Activated B cell treated with CpG ODN at 0.5 μM for 24 hours (primary cell): Measurements from ENCODE around the gene APBB1IP. TPM values are rescaled to one million over a fixed set of nuclear protein-coding genes. Genes with fewer than 3 reads are reported as not detected.
"Not testable (repeated sequence)": the region's sequence is repeated elsewhere in the genome, so short reads cannot be mapped to it uniquely, and the experiment has no call there.

Experiments used
- ATAC-seq: fragments of 200-7000 bp; cut with Tn5 transposase; one replicate; pipeline ENCODE4 v1.10.0; 2021; ENCODE audit warnings: low read depth, mild to moderate bottlenecking, moderate library complexity
- CTCF ChIA-PET: fragments of 350-600 bp; sonication (Branson Sonifier 250); formaldehyde crosslinking; loops from one replicate; lab custom pipeline; 2021; ENCODE audit warnings: antibody characterized with exemption; lab: Charles Lee
- POLR2A ChIA-PET: fragments of 350-600 bp; sonication (Branson Sonifier 250); formaldehyde crosslinking; loops from one replicate; lab custom pipeline; 2021; ENCODE audit warnings: antibody characterized with exemption; lab: Charles Lee
- DNase-seq: peaks from one replicate; pipeline ENCODE4 v3.0.0; 2022
- H3K27ac Mint-ChIP-seq: one replicate; pipeline ENCODE4 v1.8.0; 2020; ENCODE audit warnings: mixed read lengths
- H3K27me3 Mint-ChIP-seq: one replicate; pipeline ENCODE4 v1.8.0; 2021; ENCODE audit warnings: mixed read lengths
- H3K36me3 Mint-ChIP-seq: one replicate; pipeline ENCODE4 v1.8.0; 2021; ENCODE audit warnings: low read depth, mixed read lengths
- H3K4me1 Mint-ChIP-seq: one replicate; pipeline ENCODE4 v1.8.0; 2021; ENCODE audit warnings: mixed read lengths
- H3K4me3 Mint-ChIP-seq: one replicate; pipeline ENCODE4 v1.8.0; 2020; ENCODE audit warnings: mild to moderate bottlenecking, mixed read lengths
- H3K9me3 Mint-ChIP-seq: one replicate; pipeline ENCODE4 v1.8.0; 2020; ENCODE audit warnings: mixed read lengths
- CTCF ChIP-seq: fragments of 200-600 bp; IDR thresholded peaks from one replicate; pipeline ENCODE4 v1.8.0; 2022; ENCODE audit warnings: antibody characterized with exemption, mild to moderate bottlenecking
- intact Hi-C: fragments of 100-400 bp; cut with micrococcal nuclease; formaldehyde crosslinking; loops from one replicate; pipeline ENCODE4 v1.15.1; 2024
- total RNA-seq: library from RNA; stranded (reverse); gene quantifications from 2 replicates; pipeline ENCODE4 v1.2.3, GENCODE V29; 2022

The APBB1IP gene
- total RNA-seq, 1 donor from 2014 or later, result 85.5 TPM

- DNase-seq (no peak), ATAC-seq (no peak)
- ChIA-PET CTCF (no interaction called here), POLR2A (no interaction called here)
- TF ChIP-seq CTCF, result no peak
- intact Hi-C loops, result no loop called here
- Mint-ChIP-seq H3K27me3 (no peaks in the 10 kb centered on the region), H3K9me3 (peaks cover 2% of the 10 kb centered on the region), H3K36me3 (peaks cover 34% of the 10 kb centered on the region), H3K4me1 (peaks cover 56% of the 10 kb centered on the region), H3K4me3 (no peak overlapping the region), H3K27ac (peak overlapping the region; percentile 47)
These were observed 50.2 kb downstream of the APBB1IP start for GRCh38 chr10:26488344-26488743.

GRCh38 chr10:26489081-26489480, 50.9 kb downstream of the APBB1IP start:
- peak overlapping the region; percentile 47 for H3K27ac Mint-ChIP-seq
- peaks cover 51% of the 10 kb centered on the region for H3K4me1 Mint-ChIP-seq
- no peak for DNase-seq
- ATAC-seq, result no peak
- H3K27me3 Mint-ChIP-seq, result no peaks in the 10 kb centered on the region
- POLR2A ChIA-PET, result no interaction called here
- intact Hi-C loops, result no loop called here
- H3K9me3 Mint-ChIP-seq, result peaks cover 2% of the 10 kb centered on the region
- H3K4me3 Mint-ChIP-seq, result no peak overlapping the region
- CTCF ChIA-PET, result no interaction called here
- no peak for TF ChIP-seq CTCF
- peaks cover 42% of the 10 kb centered on the region for H3K36me3 Mint-ChIP-seq

- ATAC-seq, intact Hi-C loops, H3K9me3 Mint-ChIP-seq, H3K27me3 Mint-ChIP-seq, DNase-seq, H3K4me3 Mint-ChIP-seq, H3K27ac Mint-ChIP-seq: not testable (repeated sequence)
- Mint-ChIP-seq H3K4me1 (peaks cover 44% of the 10 kb centered on the region), H3K36me3 (peaks cover 50% of the 10 kb centered on the region)
- CTCF ChIA-PET, result interaction anchor here (0.8 kb wide), 1 partner anchor 99 kb away, joined by 3 read pairs; no protein-coding TSS in a partner anchor
- POLR2A ChIA-PET, result interaction anchor here (0.8 kb wide), 1 partner anchor 48 kb away, joined by 3 read pairs; no protein-coding TSS in a partner anchor
These were observed 52.2 kb downstream of the APBB1IP start for GRCh38 chr10:26490367-26490766.

- intact Hi-C loops, result no loop called here
- no peak for DNase-seq
- no peak for ATAC-seq
- CTCF ChIA-PET, result no interaction called here
- Mint-ChIP-seq H3K4me3 (no peak overlapping the region), H3K9me3 (peaks cover 2% of the 10 kb centered on the region), H3K4me1 (peaks cover 37% of the 10 kb centered on the region), H3K27ac (no peak overlapping the region), H3K36me3 (peaks cover 55% of the 10 kb centered on the region), H3K27me3 (no peaks in the 10 kb centered on the region)
- no peak for TF ChIP-seq CTCF
- POLR2A ChIA-PET, result no interaction called here
These were observed 53.1 kb downstream of the APBB1IP start for GRCh38 chr10:26491276-26491675.

GRCh38 chr10:26491934-26492333, 53.8 kb downstream of the APBB1IP start:
- H3K4me3 Mint-ChIP-seq, result no peak overlapping the region
- DNase-seq (no peak), ATAC-seq (no peak)
- POLR2A ChIA-PET, result interaction anchor here (0.7 kb wide), 1 partner anchor 602 kb away, joined by 9 read pairs; no protein-coding TSS in a partner anchor
- H3K27ac Mint-ChIP-seq, result peak overlapping the region; percentile 50
- no peak for TF ChIP-seq CTCF
- H3K4me1 Mint-ChIP-seq, result peaks cover 31% of the 10 kb centered on the region
- CTCF ChIA-PET, result no interaction called here
- peaks cover 2% of the 10 kb centered on the region for H3K9me3 Mint-ChIP-seq
- peaks cover 60% of the 10 kb centered on the region for H3K36me3 Mint-ChIP-seq
- no peaks in the 10 kb centered on the region for H3K27me3 Mint-ChIP-seq
- intact Hi-C loops, result no loop called here

- ATAC-seq, H3K27ac Mint-ChIP-seq, DNase-seq, POLR2A ChIA-PET, intact Hi-C loops, H3K27me3 Mint-ChIP-seq, H3K9me3 Mint-ChIP-seq, CTCF ChIA-PET, H3K4me3 Mint-ChIP-seq: not testable (repeated sequence)
- Mint-ChIP-seq H3K4me1 (peaks cover 23% of the 10 kb centered on the region), H3K36me3 (peaks cover 65% of the 10 kb centered on the region)
These were observed 54.6 kb downstream of the APBB1IP start for GRCh38 chr10:26492725-26493124.
